ELF-1 (cell line): Measurements from ENCODE around the gene TIAM2.
"Not testable (repeated sequence)": the region's sequence is repeated elsewhere in the genome, so short reads cannot be mapped to it uniquely, and the experiment has no call there.

Experiments used
- DNase-seq: peaks from one replicate; pipeline ENCODE4 v3.0.0-alpha.2; 2016; ENCODE audit warnings: low read depth, low spot score

Gene TIAM2

DNA sequence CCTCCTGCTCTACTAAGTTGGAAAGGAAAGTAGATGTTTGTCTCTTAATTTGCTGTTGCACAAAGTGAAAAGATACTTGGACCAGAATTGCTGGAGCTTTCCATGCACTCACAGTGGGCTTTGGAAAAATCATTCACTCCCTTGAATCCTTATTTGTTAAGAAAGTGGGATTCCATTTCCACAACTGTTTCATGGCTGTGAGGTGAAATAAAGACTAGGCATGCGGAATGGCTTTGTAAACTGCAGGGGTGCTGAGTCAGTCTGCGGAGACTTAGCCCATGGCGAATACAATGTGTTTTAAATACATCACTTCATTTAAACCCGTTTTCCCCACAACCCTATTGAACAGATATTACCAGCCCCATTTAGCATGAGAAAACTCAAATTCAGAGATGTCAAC lies 231.9 kb downstream of the TIAM2 start:
- no peak for DNase-seq

DNA sequence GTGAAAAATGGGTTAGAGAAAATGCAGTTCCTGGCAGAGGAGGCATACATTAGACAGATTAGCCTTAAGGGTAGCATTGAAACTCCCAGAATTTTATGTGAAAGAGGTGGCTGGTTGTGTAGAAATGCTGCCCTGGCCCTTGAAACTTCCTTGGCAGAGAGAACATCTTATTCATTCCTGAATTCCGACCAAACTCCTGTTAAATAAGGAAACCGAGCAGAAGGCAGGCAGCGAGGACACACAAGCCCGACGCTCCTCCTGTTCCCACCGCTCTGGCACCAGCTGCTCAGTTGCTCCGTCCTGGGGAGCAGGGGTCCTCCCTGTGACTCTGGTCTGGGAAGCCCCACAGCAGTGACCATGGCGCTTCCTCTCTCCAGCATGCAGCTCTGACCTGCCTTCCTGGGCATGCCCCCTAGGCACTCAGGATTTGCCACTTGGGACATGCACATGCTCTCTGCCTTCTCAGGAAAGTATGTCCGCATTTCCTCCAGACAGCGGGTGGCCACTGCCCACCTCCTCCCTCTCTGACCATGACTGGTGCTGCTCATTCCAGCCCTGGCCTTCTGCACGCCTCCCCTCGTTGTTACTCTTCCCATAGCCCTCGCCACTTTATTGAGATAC lies 233.5 kb downstream of the TIAM2 start:
- no peak for DNase-seq

DNA sequence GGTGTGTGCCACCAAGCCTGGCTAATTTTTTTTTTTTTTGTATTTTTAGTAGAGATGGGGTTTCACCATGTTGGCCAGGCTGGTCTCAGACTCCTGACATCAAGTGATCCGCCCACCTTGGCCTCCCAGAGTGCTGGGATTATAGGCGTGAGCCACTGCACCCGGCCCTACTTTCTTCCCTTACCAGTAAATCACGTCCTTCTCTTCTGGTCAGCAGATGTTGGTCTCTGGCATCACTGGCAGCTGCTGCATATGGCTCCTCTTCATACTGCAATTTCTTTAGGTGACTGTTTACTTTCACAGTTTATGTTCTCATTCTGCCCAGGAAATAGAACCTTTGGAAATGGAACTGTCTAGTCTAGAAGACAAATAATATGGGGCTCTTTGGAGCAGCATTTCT lies 235.9 kb downstream of the TIAM2 start:
- DNase-seq: not testable (repeated sequence)

DNA sequence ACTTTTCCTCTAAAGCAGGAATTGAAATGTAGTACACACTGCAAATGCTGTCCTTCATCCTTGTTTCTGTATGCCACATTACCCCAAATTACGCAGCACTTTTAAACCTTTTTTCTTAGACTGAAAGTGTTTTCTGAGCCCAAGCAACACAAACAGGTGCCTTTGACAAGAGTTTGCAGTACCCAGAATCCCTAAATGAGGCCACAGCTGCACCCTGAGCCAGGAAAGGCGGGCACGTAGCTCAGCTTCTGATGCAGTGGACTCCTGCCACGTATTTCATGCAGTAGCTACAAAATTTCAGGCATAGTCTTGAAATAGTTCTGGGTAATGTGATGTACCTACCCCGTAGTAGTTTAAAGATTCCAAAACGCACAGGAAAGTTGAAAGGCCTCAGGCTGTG lies 237.7 kb downstream of the TIAM2 start:
- DNase-seq: no peak

DNA sequence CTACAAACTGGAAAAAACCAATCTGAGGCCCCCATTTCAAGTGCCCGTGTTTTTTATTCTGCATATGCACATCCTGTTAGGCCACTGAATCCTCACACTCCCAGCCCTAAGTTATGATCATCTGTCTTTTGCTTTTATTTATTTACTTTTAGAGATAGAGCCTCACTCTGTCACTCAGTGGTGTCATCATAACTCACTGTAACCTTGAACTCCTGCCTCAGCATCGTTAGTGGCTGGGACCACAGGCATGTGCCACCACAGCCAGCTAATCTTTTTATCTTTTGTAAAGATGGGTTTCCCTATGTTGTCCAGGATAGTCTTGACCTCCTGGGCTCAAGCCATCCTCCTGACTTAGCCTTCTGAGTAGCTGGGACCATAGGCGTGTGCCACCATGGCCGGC lies 239.1 kb downstream of the TIAM2 start:
- DNase-seq: no peak

DNA sequence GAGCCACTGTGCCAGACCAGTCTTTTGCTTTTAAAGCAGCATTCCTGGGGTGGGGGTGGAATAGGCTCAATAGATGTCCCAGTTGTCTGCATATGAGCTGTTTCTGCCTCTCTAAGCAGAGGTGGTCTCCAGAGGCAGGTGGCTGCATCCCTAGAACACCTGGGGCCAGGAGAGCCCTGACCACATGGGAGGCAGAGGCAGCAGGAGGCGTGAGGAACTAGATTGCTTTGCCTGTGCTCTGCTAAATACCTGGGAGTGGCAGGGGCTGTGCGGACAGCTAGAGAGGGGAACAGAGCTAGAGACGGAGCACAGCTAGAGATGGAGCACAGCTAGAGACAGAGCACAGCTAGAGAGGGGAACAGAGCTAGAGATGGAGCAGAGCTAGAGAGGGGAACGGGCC lies 239.6 kb downstream of the TIAM2 start:
- peak; percentile 14 for DNase-seq

DNA sequence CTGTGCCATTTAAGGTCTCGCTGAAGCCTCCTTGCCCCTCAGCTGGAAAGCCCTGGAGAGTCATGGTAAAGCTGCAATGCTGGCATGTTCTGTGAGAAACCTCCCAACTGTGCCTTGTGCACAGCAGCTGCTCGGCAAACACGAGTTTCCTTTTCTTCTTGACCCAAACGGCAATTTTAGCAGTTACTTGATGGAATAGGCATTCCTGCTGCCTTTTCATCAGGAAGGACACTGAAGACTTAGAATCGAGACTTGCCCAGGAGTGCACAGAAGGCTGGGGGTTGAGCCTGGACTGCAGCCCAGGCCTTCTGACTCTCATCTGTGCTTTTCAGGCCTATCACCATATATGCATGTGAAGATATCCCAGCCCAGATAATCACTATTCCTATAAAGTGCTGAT lies 240.0 kb downstream of the TIAM2 start:
- DNase-seq: no peak

DNA sequence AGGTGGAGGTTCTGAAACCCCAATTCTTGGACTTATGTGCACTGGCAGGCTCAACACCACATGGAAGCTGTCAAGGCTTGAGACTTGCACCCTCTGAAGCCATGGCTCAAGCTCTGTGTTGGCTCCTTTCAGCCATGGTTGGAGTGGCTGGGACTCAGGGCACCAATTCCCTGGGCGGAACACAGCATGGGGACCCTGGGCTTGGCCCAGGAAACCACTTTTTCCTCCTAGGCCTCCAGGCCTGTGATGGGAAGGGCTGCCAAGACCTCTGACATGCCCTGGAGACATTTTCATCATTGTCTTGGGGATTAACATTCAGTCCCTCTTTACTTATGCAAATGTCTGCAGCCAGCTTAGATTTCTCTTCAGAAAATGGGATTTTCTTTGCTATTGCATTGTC lies 242.5 kb downstream of the TIAM2 start:
- DNase-seq: no peak

DNA sequence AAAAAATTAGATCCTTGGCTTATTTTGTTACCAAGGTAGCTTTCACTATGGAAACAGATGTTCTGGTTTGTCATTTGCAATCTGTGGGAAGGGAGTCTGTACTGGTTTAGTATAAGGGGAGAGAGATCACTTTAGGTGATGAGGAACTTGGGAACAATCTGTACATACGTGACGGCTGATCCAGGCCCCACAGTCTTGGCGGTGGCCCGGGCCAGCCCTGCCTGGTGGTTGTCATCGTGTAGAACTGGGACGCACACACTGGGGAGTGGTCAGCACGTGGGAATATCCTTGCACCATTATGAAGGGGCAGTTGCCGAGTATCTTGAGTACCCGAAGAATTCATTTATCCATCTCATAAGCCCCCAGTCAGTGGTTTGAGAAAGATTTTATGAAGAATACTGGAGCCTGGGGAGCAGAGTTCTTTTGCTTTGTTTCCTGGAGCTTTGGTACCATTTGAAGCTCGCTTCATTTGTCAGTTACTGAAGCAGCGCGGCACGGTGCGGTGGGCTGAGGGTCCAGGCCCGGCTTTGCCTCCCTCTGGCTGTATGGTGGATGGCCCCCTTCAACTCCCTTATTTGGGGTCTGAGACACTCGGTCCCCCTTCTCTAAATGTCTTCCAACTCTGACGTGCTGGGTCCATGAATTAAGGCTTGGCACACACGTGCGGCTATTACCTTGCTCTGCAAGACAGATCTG lies 245.9 kb downstream of the TIAM2 start:
- DNase-seq: no peak

DNA sequence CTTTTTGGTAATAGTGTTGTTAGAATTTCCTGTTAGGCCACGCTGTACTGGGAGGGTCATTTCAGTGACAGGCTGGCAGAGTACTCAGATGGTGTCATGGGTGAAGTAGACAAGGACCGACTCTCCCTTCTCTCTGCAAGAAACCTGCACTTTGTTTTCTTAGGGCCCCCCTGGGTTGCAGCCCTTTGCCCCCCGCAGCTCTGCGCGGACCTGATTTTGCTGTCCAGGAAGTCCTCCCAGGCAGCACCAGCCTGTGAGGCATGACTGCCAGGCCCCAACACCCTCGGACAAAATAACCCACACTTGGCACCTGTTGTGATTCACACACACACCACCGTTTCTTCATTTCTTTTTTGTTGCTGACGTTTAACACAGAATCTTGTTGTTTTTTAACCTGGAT lies 246.9 kb downstream of the TIAM2 start:
- DNase-seq: no peak

DNA sequence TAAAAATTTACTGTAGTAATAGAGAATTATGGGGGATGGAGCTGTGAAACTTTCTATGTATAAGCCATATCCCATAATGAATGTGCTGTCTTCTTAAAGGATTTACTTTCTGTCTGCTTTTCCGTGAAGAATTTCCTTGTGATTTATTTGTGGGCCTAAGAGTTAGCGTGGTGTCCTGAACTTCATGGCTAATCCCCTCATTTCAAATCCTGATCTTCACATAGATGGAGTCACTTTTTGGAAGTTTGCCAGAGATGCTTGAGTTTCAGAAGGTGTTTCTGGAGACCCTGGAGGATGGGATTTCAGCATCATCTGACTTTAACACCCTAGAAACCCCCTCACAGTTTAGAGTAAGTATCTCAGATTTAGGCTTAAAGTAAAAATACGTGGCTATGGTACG lies 249.3 kb downstream of the TIAM2 start:
- DNase-seq: no peak

DNA sequence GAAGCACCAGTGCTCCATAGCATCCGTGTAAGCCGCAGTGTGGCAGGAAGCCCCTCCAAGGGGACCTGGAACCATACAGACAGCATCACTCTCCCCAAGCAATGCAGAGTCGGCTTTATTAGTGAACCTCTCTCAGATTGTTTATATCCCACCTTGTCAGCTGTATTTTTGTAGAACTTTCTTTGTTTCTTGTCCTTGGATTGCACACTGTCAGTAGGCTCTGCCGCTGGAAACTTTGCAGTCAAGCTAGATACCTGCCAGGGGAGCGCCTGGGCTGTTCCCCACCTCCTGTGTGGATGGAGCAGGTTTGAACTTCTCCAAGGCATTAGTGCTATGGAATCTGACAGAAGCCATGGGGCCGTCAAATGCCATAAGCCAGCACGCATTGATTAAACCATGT lies 250.1 kb downstream of the TIAM2 start:
- DNase-seq: no peak

DNA sequence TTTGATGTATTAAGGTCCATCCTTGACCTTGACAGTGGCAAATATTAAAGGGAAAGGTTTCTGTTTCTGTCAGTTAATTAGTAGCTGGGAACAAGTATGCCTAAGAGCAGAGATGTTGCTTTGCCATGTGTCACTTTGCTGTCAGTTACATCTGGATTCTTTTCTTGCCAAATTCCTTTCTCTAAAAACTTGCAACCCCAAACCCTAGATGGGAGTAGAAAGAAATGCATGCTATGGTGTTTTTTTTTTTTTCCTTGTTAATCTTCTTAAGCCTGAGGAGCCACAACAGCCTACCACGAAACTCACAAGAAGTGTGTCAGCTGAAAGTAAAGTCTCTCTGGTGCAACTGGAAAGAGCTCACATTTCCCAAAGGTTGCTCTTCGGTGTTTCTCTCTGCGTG lies 250.7 kb downstream of the TIAM2 start:
- DNase-seq: no peak

DNA sequence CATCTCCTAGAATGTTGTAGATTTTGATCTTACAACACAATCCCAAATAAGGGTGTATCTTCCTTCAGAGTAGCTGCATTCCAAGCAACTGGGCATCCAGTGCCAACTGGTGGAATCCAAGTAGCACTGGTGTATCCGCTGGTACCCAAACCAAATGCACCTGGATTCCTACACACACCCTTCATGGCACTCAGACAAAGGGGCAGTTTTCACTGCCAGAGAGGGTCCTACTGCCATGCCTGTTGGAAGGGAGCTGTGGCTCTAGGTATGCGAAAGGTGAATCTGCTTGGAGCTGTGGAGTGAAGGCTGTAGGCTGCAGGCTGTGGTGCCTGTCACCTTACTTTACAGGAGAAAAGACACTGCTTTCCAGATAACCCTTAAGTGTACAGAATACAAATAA lies 251.7 kb downstream of the TIAM2 start:
- no peak for DNase-seq

DNA sequence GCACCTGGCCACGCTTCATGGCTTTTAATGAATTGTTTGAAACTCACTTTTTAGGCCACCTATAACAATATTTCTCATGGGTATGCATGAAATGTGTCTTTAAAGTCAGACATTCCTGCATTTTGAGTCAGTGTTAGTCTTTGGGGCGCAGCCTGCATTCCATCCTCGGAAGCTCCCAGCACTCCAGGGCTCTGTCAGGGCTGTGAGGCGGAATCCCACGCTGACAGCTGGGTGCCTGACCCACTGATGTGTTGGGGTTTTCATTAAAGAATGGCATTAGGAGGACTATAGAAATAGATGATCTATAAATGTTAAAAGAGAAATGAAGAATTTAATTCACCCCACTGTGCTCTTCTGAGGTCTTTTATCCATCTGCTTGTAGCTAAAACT lies 252.5 kb downstream of the TIAM2 start:
- DNase-seq: no peak

DNA sequence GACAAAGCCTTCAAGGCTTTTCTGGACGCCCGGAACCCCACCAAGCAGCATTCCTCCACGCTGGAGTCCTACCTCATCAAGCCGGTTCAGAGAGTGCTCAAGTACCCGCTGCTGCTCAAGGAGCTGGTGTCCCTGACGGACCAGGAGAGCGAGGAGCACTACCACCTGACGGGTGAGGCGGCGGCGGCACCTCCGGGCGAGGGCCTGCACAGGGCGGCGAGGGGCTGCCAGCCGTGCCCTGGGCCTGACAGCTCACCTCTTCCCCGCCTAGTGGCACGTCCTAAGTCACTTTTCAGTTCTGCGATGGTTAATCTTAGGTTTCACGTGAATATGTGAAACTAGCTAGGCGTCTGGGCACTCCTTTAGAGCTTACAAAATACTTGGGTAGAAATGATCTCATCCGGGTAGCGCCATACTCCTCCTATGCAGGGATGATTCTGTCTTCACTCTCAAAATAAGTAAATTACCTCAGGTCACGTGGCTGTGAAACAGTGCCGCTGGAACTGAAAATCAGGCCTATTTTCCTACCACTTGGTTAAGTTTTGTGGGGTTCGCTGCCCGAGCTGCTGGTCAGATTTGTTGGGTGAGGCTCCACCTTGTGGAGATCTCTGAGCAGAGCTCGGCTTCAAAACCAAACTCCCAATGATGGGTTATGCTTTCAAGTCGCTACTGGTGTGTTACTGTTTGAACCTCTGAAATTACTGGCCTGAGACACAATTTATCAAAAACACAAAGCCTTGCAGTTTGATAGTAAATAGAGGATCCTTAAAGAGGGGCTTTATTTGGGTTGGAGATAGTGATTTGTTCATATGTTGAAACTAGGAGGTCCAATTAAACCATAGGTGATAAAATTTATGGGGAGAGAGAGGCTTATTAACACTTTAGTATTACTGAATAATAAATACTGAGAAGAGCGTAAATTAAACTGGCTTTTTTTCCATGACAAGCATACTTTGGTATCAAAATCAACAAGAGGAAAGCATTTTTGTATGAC lies 253.2 kb downstream of the TIAM2 start:
- peak; percentile 56 for DNase-seq

DNA sequence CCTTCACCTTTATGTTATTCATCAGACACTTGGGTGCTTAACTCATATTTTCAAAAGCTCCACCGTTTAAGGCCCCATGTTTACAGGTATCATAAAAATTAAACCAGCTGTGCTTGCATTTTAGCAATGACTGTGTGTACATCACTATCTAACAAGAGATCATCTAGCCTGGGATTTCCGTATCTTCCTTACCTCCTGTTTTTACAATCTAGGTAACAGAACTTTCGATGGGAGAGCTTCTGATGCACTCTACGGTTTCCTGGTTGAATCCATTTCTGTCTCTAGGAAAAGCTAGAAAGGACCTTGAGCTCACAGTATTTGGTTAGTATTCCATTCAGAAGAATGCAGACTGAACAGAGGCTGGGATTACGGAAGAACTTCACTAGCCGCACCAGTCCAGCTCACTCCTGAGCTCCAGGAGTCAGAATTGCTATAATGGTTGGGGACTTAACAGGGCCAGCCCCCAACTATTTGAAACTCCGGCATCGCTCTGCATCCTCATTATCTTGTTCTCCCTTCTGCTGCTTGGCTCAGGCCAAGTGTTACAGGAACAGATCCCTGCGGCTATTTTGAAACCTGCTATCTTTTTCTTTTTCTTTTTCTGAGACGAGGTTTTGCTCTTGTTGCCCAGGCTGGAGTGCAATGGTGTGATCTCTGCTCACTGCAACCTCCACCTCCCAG lies 255.7 kb downstream of the TIAM2 start:
- DNase-seq: no peak

DNA sequence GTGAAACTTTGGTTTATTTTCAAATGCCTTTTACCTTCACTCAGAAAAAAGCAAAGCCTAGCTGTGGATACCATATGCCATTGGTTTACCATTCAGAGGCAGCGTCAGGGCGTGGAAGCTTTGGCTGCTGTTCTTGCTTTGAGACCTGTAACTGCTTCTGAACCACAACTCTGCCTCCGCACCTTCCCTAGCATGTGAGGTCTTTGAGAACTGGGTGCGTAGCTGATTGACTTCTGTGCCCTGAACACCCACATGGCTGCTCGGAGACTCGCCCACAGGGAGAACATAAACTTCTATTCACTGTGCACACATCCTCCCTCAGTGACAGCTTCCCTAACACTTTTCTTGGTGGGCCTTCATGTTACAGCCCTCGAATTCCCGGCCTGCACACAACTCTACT lies 257.5 kb downstream of the TIAM2 start:
- no peak for DNase-seq

DNA sequence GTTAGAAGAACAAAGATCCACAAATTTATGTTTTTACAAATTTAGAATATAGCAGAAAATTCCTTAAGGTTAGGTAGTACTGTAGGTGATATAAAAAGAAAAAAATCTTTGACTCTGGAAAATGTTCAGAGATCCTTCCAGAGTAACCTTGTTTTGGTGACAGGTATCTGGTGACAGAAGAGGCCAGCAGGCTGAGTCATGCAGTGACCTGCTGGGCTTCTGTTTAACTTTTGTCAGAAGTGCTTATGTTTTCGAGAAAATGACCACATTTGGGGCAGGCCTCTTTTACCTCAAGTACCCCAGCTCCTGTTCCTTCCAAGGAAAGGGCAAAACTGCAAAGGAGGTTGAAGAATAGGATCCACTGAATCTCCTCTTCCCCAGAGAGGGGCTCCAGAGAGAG lies 258.2 kb downstream of the TIAM2 start:
- no peak for DNase-seq

DNA sequence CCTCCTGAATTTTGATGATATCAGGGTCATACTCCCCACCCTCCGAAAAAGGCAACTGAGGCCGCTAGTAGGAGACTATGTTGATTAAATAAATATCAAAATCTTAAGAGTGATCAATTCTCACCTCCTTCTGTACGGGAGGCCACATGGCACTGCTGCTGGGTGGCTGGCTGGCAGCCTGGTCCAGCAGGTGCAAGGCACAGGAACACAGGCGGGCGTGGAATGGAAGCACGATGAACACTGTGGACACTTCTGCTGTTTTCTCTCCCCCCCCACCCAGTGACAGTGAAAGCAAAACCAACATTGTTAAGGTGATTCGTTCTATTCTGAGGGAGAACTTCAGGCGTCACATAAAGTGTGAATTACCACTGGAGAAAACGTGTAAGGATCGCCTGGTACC lies 259.0 kb downstream of the TIAM2 start:
- DNase-seq: no peak

DNA sequence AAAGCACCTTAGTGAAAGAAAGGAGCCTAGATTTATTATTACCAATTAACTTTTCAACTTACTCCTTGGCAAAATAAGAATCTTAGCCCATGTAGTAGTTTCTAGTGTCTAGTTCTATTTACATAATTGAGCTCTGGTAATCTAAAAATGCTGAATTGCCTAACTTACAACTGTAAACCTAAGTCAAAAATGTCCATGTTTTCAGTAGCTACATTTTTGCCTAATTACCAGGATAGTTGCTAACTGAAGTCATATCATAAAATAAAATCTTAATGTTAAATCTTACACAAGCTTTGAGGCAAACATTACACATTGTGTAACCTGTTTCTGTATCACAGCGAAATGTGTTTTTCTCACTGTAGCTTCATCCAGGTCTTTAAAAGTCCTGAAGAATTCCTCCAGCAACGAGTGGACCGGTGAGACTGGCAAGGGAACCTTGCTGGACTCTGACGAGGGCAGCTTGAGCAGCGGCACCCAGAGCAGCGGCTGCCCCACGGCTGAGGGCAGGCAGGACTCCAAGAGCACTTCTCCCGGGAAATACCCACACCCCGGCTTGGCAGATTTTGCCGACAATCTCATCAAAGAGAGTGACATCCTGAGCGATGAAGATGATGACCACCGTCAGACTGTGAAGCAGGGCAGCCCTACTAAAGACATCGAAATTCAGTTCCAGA lies 261.1 kb downstream of the TIAM2 start:
- DNase-seq: no peak
